ENCODE data around the gene BTBD19. TPM values are rescaled to one million over a fixed set of nuclear protein-coding genes. Genes with fewer than 3 reads are reported as not detected.
"Not testable (repeated sequence)": the region's sequence is repeated elsewhere in the genome, so short reads cannot be mapped to it uniquely, and the experiment has no call there.

The BTBD19 gene
- total RNA-seq, 1 experiment from 2014 or later, result 15.5 TPM

DNA sequence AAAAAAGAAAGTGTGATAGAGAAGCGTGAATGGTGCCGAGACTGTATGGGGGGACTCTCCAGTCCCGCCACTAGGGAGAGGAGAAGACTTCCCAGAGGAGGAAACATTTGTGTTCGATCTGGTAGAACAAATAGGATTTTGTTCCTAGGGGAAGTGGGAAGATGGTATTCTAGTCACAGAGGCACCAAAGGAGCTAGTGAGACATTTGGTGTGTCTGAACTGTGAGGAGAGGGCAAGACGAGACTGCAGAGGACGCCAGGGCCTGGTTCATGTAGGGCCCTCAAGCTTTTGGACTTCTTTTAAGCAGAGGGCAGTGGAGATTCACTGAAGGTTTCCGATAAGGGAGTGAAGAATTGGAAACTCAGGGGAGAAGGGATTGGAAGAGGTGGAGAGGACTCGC, 2.9 kb downstream of the BTBD19 start:
- Mint-ChIP-seq H3K27me3 (ENCODE audit: insufficient read depth, unreplicated experiment) (no peaks in the 10 kb centered on the region), H3K27ac (ENCODE audit: low read depth, unreplicated experiment) (peak overlapping the region; percentile 7), H3K9me3 (ENCODE audit: unreplicated experiment) (no peaks in the 10 kb centered on the region), H3K4me3 (ENCODE audit: unreplicated experiment) (no peak overlapping the region), H3K36me3 (ENCODE audit: insufficient read depth, unreplicated experiment) (peaks cover 68% of the 10 kb centered on the region), H3K4me1 (ENCODE audit: insufficient read depth, unreplicated experiment) (peaks cover 51% of the 10 kb centered on the region)
- ChIA-PET POLR2A (interaction anchor here (0.7 to 2.2 kb wide), 2 partner anchors 8 to 11 kb away, joined by 3 to 7 read pairs; partner anchors contain the start of gene PLK3), CTCF (interaction anchor here (0.7 kb wide), 1 partner anchor 13 kb away, joined by 3 read pairs; no protein-coding TSS in a partner anchor)
- intact Hi-C loops (cut with micrococcal nuclease), result no loop called here
- TF ChIP-seq, protein P1, sequence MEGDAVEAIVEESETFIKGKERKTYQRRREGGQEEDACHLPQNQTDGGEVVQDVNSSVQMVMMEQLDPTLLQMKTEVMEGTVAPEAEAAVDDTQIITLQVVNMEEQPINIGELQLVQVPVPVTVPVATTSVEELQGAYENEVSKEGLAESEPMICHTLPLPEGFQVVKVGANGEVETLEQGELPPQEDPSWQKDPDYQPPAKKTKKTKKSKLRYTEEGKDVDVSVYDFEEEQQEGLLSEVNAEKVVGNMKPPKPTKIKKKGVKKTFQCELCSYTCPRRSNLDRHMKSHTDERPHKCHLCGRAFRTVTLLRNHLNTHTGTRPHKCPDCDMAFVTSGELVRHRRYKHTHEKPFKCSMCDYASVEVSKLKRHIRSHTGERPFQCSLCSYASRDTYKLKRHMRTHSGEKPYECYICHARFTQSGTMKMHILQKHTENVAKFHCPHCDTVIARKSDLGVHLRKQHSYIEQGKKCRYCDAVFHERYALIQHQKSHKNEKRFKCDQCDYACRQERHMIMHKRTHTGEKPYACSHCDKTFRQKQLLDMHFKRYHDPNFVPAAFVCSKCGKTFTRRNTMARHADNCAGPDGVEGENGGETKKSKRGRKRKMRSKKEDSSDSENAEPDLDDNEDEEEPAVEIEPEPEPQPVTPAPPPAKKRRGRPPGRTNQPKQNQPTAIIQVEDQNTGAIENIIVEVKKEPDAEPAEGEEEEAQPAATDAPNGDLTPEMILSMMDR (IDR thresholded peaks at IDR 0.05; ENCODE audit: unreplicated experiment), result no peak
- BruUV-seq (replicated peaks), result no TSS peak
- DNase-seq (ENCODE audit: unreplicated experiment), result no peak

DNA sequence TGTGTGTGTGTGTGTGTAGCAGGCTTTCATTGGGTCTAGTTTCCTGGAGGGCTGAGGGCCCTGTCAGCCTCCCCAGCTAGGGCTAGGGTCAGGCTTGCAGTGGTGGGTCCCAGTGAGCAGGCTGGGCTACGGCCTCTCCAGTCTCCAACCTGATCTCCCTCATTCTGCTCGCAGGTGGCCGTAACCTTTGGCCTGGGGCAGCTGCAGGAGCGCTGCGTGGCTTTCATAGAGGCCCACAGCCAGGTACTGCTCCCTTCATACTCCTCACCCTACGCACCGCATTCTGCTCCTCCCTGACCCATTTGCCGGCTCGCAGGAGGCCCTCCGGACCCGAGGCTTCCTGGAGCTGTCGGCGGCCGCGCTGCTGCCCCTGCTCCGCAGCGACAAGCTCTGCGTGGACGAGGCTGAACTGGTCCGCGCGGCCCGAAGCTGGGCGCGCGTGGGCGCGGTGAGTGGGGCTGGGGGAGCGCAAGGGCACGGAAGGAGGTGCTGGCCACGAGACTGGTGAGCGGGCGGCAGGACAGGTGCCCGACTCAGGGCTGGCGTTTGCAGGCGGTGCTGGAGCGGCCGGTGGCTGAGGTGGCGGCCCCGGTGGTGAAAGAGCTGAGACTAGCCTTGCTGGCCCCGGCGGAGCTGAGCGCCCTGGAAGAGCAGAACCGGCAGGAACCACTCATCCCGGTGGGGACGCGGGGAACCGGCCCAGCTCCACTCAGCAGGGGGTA, 4.7 kb downstream of the BTBD19 start:
- intact Hi-C loops (cut with micrococcal nuclease), result no loop called here
- Mint-ChIP-seq H3K36me3 (ENCODE audit: insufficient read depth, unreplicated experiment) (peaks cover 54% of the 10 kb centered on the region), H3K27me3 (ENCODE audit: insufficient read depth, unreplicated experiment) (no peaks in the 10 kb centered on the region), H3K4me3 (ENCODE audit: unreplicated experiment) (no peak overlapping the region), H3K9me3 (ENCODE audit: unreplicated experiment) (no peaks in the 10 kb centered on the region), H3K27ac (ENCODE audit: low read depth, unreplicated experiment) (no peak overlapping the region), H3K4me1 (ENCODE audit: insufficient read depth, unreplicated experiment) (peaks cover 46% of the 10 kb centered on the region)
- BruUV-seq (replicated peaks), result no TSS peak
- TF ChIP-seq, protein P1 (IDR thresholded peaks at IDR 0.05; ENCODE audit: unreplicated experiment), result no peak
- no peak for DNase-seq (ENCODE audit: unreplicated experiment)
- ChIA-PET CTCF (interaction anchor here (0.7 to 1.0 kb wide), 2 partner anchors 19 to 81 kb away, joined by 3 to 5 read pairs; no protein-coding TSS in a partner anchor), POLR2A (interaction anchor here (0.5 to 2.4 kb wide), 8 partner anchors 10 to 197 kb away, joined by 3 to 13 read pairs (median 4); partner anchors contain the start of genes PLK3, RNU5D-1 and RPS8)

DNA sequence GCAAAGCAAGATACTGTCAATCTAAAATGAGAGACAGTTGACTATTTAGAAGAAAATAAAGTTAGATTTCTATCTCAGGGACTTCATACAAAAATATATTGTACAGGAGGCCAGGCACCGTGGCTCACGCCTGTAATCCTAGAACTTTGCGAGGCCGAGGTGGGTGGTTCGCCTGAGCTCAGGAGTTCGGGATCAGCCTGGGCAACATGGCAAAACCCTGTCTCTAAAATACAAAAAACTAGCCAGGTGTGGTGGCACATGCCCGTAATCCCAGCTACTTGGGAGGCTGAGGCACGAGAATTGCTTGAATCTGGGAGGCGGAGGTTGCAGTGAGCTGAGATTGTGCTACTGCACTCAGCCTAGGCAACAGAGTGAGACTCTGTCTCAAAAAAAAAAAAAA, 7.6 kb downstream of the BTBD19 start:
- peaks cover 49% of the 10 kb centered on the region for H3K36me3 Mint-ChIP-seq (ENCODE audit: insufficient read depth, unreplicated experiment)
- ChIA-PET CTCF (interaction anchor here (0.7 to 0.9 kb wide), 3 partner anchors 19 to 85 kb away, joined by 3 to 4 read pairs (median 3); no protein-coding TSS in a partner anchor), POLR2A (interaction anchor here (0.7 to 1.6 kb wide), 9 partner anchors 11 to 194 kb away, joined by 3 to 7 read pairs (median 4); partner anchors contain the start of genes EIF2B3, PLK3, RNU5D-1 and RPS8)
- H3K9me3 Mint-ChIP-seq (ENCODE audit: unreplicated experiment); intact Hi-C loops (cut with micrococcal nuclease); DNase-seq (ENCODE audit: unreplicated experiment); H3K4me3 Mint-ChIP-seq (ENCODE audit: unreplicated experiment); H3K27me3 Mint-ChIP-seq (ENCODE audit: insufficient read depth, unreplicated experiment); BruUV-seq (replicated peaks): not testable (repeated sequence)
- peaks cover 55% of the 10 kb centered on the region for H3K4me1 Mint-ChIP-seq (ENCODE audit: insufficient read depth, unreplicated experiment)
- H3K27ac Mint-ChIP-seq (ENCODE audit: low read depth, unreplicated experiment), result peak overlapping the region; percentile 17

DNA sequence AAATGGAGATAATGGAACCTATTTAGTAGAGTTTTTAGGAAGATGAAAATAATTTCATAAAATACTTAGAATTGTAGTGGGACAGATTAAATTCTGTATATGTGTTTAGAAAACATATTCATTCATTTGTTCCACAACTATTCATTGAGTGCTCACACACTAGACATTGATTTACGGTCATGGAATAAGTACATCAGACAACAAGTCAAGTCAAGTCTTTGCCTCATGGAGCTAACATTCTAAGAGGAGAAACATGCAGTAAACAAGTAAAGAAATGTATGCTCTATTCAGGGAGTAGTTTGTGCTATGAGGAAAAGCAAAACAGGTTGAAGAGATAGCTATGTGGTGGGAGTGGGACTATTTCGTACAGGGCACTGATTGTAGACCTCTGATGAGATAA, 9.0 kb downstream of the BTBD19 start:
- ChIA-PET POLR2A (interaction anchor here (0.6 to 7.0 kb wide), 10 partner anchors 9 to 95 kb away, joined by 3 to 79 read pairs (median 4); partner anchors contain the start of genes BTBD19, DYNLT4, PLK3 and RNU5D-1), CTCF (interaction anchor here (0.5 to 1.3 kb wide), 3 partner anchors 10 to 193 kb away, joined by 3 to 5 read pairs (median 3); no protein-coding TSS in a partner anchor)
- Mint-ChIP-seq H3K36me3 (ENCODE audit: insufficient read depth, unreplicated experiment) (peaks cover 44% of the 10 kb centered on the region), H3K4me1 (ENCODE audit: insufficient read depth, unreplicated experiment) (peaks cover 43% of the 10 kb centered on the region), H3K4me3 (ENCODE audit: unreplicated experiment) (peak overlapping the region; percentile 53), H3K9me3 (ENCODE audit: unreplicated experiment) (no peaks in the 10 kb centered on the region), H3K27me3 (ENCODE audit: insufficient read depth, unreplicated experiment) (no peaks in the 10 kb centered on the region), H3K27ac (ENCODE audit: low read depth, unreplicated experiment) (no peak overlapping the region)
- no peak for DNase-seq (ENCODE audit: unreplicated experiment)
- intact Hi-C loops (cut with micrococcal nuclease), result no loop called here
- BruUV-seq (replicated peaks), result no TSS peak
- TF ChIP-seq, protein P1 (IDR thresholded peaks at IDR 0.05; ENCODE audit: unreplicated experiment), result no peak
